Measurements from ENCODE around the gene OSBPL8. TPM values are rescaled to one million over a fixed set of nuclear protein-coding genes. Genes with fewer than 3 reads are reported as not detected.

OSBPL8 gene
- total and polyA plus RNA-seq, 2 of the 8 experiments (the other 6 are each of a cell fraction or from before 2014, with no cell fraction given): 10.9 to 81.1 TPM

DNA sequence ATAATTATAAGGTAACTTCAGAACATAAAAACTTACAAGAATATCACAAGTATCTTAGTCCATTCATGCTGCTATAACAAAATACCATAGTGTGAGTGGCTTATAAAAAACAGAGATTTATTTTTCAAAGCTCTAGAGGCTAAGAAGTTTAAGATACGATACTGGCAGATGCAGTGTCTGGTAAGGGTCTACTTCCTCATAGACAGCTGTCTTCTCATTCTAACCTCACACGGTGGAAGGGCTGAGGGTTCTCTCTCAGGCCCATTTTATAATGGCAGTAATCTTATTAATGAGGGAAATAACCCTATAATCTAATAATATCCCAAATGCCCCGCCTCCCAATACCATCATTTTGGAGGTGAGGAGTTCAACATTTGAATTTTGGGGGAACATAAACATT, 23.7 kb upstream of the OSBPL8 start:
- no peak for FAIRE-seq
- TF ChIP-seq, protein P1, sequence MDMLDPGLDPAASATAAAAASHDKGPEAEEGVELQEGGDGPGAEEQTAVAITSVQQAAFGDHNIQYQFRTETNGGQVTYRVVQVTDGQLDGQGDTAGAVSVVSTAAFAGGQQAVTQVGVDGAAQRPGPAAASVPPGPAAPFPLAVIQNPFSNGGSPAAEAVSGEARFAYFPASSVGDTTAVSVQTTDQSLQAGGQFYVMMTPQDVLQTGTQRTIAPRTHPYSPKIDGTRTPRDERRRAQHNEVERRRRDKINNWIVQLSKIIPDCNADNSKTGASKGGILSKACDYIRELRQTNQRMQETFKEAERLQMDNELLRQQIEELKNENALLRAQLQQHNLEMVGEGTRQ (IDR thresholded peaks at IDR 0.05; ENCODE audit: low read length): no peak
- TF ChIP-seq SIRT6 (IDR thresholded peaks at IDR 0.05; ENCODE audit: low read length) (no peak), TBP (IDR thresholded peaks at IDR 0.05; ENCODE audit: low read depth, low read length) (no peak), RFX5 (IDR thresholded peaks at IDR 0.05; ENCODE audit: borderline replicate concordance, low read depth, low read length) (no peak)
- H3K4me1 ChIP-seq (replicated peaks in 1 of 4; ENCODE audit: control insufficient read depth in 3 of 4, insufficient read depth in 4 of 4, low read length in 3 of 4): no peaks in the 10 kb centered on the region
- no peaks in the 10 kb centered on the region for H3K79me2 ChIP-seq (ENCODE audit: control insufficient read depth in 1 of 2, insufficient read depth in 2 of 2, low read length in 2 of 2)
- H3K4me2 ChIP-seq (ENCODE audit: insufficient read depth in 1 of 2, low read depth in 2 of 2, low read length in 2 of 2): no peak overlapping the region
- no peak overlapping the region for H2BK15ac ChIP-seq (ENCODE audit: low read length)
- H3K36me3 ChIP-seq (ENCODE audit: control insufficient read depth in 2 of 4, insufficient read depth in 4 of 4, low read length in 3 of 4): no peaks in the 10 kb centered on the region
- H3K23ac ChIP-seq (ENCODE audit: insufficient read length): no peak overlapping the region
- 87% methylated on average over 3 of the region's 3 CpGs; no CpG with 5 or more reads in 1 of the 2 experiments for WGBS, 2 experiments (ENCODE audit: extremely low coverage in 1 of 2, insufficient coverage in 1 of 2, insufficient read length in 1 of 2, insufficient replicate concordance in 2 of 2, low coverage in 1 of 2, low lambda C conversion rate in 2 of 2, missing lambda C conversion rate in 1 of 2)
- H3K79me1 ChIP-seq (ENCODE audit: low read depth, low read length): no peaks in the 10 kb centered on the region
- H2BK5ac ChIP-seq (ENCODE audit: low read depth, low read length): no peak overlapping the region
- H4K20me1 ChIP-seq (replicated peaks in 1 of 2; ENCODE audit: control insufficient read depth in 1 of 2, insufficient read depth in 2 of 2, low read length in 2 of 2): no peaks in the 10 kb centered on the region
- H2BK20ac ChIP-seq (ENCODE audit: low read length): no peak overlapping the region
- H4K5ac ChIP-seq (ENCODE audit: insufficient read length, low read depth, low read length): no peak overlapping the region
- ChIA-PET CTCF (ENCODE audit: partially characterized antibody) (no interaction called here), POLR2A (ENCODE audit: partially characterized antibody) (no interaction called here)
- no peak overlapping the region for H3K27ac ChIP-seq (ENCODE audit: low read depth, low read length)
- H3K14ac ChIP-seq (ENCODE audit: insufficient read length): no peak overlapping the region
- no peaks in the 10 kb centered on the region for H3K9me3 ChIP-seq (ENCODE audit: insufficient read depth in 2 of 2, low read depth in 1 of 2, low read length in 1 of 2)
- no peak overlapping the region for H2AFZ ChIP-seq (ENCODE audit: low read length)
- H2BK12ac ChIP-seq (ENCODE audit: low read depth, low read length): no peak overlapping the region
- no peak for DNase-seq (ENCODE audit: low read depth in 1 of 2, low spot score in 2 of 2)
- H3K27me3 ChIP-seq (replicated peaks in 1 of 4; ENCODE audit: control insufficient read depth in 3 of 4, extremely low read depth in 1 of 4, insufficient read depth in 3 of 4, low read length in 3 of 4): no peaks in the 10 kb centered on the region
- no peak overlapping the region for H3K4me3 ChIP-seq (ENCODE audit: extremely low read depth in 1 of 4, insufficient read depth in 2 of 4, low read depth in 3 of 4, low read length in 4 of 4)
- H3K18ac ChIP-seq (ENCODE audit: extremely low read depth, low read length): no peak overlapping the region
- H3K23me2 ChIP-seq (ENCODE audit: low read depth, low read length): no peaks in the 10 kb centered on the region
- no peak overlapping the region for H2AK5ac ChIP-seq (ENCODE audit: low read depth, low read length)
- no peak overlapping the region for H3K56ac ChIP-seq (replicated peaks; ENCODE audit: insufficient read length, low read depth, low read length)
- H4K91ac ChIP-seq (replicated peaks; ENCODE audit: insufficient read length, low read length): no peak overlapping the region
- H3K4ac ChIP-seq (replicated peaks; ENCODE audit: insufficient read length, low read depth, low read length): no peak overlapping the region
- H4K8ac ChIP-seq (ENCODE audit: extremely low read depth, insufficient read depth, low read length): no peak overlapping the region
- H3K9ac ChIP-seq (replicated peaks in 1 of 4; ENCODE audit: extremely low read depth in 1 of 4, low read depth in 3 of 4, low read length in 3 of 4): no peak overlapping the region
- H2BK120ac ChIP-seq (replicated peaks; ENCODE audit: low read depth, low read length): no peak overlapping the region

All from H1 (cell line).